ENCODE measurements around the gene PUM2.

Gene PUM2

DNA sequence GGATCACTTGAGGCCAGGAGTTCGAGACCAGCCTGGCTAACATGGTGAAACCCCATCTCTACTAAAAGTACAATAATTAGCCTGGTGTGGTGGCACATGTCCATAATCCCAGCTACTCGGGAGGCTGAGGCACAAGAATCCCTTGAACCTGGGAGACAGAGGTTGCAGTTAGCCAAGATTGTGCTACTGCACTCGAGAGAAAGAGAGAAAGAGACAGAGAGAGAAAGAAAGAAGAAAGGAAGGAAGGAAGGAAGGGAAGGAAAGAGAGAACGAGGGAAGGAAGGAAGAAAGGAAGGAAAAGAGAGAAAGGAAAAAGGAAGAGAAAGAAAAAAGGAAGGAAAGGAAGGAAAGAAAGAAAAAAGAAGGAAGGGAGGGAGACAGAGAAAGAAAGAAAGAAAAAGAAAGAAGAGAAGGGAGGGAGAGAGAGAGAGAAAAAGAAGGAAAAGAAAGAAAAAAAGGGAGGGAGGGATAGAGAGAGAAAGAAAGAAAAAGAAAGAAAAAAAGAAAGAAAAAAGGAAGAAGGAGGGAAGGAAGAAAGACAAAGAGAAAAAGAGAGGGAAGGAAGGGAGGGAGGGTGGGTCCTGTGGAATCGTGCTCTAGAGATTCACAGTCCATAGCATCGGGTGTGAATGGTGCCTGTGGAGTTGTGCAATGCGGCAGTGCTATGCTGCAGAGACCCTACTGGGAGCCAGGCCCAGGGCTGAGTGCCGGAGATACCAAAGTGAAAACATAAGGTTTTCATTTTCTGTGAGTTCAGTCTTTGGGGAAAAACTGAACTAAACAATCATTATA, 121.1 kb downstream of the PUM2 start:
- no peak for DNase-seq

- no peak for DNase-seq
Measured at GRCh38 chr2:20227894-20228505, 122.6 kb downstream of the PUM2 start.

DNA sequence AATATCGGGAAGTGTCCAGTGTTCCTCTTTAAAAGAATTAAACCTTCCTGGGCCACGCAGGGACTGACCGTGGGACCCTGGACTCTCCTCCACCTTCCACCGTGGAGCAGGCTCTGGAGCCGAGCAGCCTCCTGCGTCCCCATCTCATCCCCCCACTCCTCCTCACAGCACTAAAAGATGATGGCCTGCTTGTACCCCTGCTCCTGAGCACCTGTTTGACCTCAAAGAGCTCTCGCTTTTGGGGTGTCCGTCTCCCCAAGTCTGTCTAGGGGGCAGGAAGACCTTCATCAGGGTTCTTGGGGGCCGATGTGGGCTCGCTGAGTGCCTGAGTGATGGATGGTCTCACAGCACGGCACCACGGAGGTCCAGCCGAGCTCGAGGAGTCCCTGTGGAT, 124.5 kb downstream of the PUM2 start:
- DNase-seq, result no peak

GRCh38 chr2:20225294-20226151, 125.1 kb downstream of the PUM2 start:
- peak; percentile 8 for DNase-seq

DNA sequence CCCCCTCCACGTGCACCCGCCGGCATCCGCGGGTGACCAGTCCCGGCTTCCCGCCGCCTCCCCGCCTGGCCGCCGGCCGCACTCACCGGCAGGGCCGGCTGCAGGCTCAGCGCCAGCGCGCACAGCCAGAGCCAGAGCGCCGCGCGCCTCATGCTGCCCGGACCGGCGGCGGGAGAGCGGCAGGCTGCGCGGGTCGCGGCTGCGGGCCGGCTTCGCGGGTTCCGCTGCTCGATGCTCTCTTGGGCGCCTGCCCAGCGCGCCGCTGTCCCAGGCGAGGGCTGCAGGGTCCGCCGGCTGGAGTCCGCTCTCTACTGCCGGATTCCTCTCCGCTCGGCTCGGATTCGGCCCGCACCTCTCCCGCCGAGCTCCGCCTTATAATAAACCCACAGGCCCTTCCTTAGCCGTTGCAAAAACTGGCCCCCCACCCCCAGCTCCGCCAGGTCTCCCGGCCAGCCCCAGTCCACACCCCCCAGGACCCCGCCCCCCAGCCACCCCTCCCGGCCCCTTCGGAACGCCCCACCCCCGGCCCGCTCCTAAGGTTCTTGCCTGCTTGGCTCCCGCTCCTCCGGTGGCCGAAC, 125.8 kb downstream of the PUM2 start, which contains the start of gene SDC1:
SDC1 (minus strand) TSS at position 415 of the 578 bp plus-strand sequence; CDS start at position 152, 263 bp downstream.
- DNase-seq, result peak; percentile 39

- no peak for DNase-seq
Measured at GRCh38 chr2:20224164-20224715, 126.4 kb downstream of the PUM2 start.

GRCh38 chr2:20223407-20224163, 127.1 kb downstream of the PUM2 start:
- DNase-seq, result no peak

GRCh38 chr2:20222769-20223406, 127.8 kb downstream of the PUM2 start:
- no peak for DNase-seq

GRCh38 chr2:20222014-20222768, 128.5 kb downstream of the PUM2 start:
- no peak for DNase-seq

DNA sequence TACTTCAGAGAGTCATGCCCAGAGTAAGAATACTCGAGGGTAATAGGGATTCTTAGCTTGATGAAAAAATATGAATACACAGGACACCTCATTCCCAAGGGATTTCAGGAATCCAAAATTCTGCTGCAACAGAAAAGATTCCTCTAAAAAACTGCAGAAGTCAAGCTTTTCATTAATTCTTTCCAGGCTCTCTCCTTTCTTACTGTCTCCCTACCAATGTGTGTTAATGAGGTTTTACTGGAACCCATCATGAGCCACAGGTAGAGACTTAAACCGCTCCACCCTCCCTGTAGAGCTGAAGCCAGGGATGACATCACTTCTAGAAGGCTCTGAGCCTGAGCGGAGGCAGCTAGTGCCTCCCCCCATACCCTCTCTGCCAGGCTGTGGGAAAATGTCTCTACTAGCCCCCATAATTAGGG, 129.1 kb downstream of the PUM2 start:
- DNase-seq, result no peak

DNA sequence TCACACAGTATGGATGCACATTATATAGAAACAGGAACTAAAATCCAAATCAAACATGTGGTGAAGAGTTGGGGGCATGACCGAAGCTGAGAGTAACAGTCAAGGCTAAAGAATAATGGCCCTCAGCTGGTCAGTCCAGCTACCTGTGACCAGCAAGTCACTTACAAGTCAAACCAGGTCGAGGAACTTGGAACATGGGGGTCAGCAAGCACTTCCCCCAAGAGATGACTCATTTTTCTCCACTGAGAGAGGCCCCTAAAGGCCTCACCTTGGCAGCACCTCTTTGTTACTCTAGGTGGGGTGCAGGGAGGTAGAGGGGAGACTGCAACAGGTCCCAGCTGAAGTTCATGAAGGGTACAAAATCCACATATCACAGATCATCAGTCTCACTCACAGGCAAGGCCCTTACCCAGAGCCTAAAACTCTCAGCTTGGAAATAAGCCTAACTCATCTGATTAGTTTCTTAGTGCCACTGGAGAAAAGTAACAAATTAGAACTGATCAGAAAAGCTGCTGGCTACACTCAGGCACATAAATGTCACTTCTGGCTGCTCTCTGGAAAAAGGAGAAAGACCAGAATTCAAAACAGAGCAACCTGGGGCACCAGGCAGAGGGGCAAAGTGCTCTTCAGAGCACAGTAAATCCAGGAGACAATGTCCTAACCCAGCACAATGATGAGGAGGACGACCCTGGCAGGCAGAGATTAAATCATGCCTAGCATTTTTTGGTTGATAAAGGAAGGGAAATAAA, 129.7 kb downstream of the PUM2 start:
- no peak for DNase-seq

GRCh38 chr2:20219763-20220380, 130.8 kb downstream of the PUM2 start:
- DNase-seq, result no peak

GRCh38 chr2:20218331-20219320, 132.0 kb downstream of the PUM2 start:
- no peak for DNase-seq

DNA sequence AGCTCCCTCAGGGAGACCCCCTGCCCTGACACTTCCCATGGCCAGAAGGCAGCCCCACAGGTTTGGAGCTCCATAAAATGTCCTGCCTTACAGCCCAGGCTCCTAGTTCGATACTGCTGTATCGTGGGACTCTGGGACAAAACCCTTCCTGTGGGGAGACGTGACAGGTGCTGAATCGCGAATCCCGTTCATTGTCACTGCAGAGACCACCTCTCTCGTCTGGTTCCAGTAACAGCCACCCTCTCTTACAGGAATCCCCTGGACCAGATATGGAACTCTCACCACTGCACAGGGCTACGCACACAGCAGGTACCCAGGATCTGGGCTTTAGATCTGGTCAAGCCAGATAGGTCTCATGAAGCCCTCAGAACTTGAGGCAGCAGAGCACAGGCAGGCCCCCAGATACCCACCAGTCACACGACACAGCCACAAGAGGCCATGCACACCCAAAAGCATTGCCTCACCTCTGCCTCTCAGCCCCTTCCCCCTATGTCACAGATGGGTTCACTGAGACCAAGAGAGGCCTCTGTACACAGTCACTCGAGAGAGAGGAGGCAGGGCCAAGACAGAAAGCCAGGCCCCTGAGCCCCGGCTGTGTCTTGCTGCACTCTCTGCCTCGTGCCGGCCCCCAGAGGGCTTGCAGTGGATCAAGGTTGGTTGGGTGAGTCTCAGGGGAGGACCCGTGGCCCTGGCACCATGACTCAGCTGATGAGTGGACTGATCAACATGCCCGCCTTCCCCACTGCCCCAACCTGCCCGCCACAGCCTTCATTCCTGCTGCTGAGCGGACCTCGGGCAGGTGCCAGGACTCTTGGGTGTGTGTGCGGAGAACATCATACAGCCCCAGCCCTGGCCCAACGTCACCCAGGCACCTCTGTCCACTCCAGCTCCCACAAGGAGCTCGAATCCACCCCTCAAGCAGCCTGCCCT, 133.3 kb downstream of the PUM2 start:
- DNase-seq, result no peak

GRCh38 chr2:20216130-20217025, 134.3 kb downstream of the PUM2 start:
- DNase-seq, result no peak

All from midbrain (tissue), 1 donor.